Gastroesophageal sphincter (tissue), 4 donors: ENCODE data around the gene CCDC188. TPM values are rescaled to one million over a fixed set of nuclear protein-coding genes. Genes with fewer than 3 reads are reported as not detected.

Experiments used
- ATAC-seq: fragments of 150-250 bp; one replicate; pipeline ENCODE4 v1.9.1; 2016; ENCODE audit warnings: mild to moderate bottlenecking, moderate library complexity
- H3K27ac ChIP-seq, 4 donors: fragments of 200-600 bp; sonication (generic) in 3 of 4; 1 replicate in 3 of 4; 2 replicates in 1 of 4; pipeline ENCODE4 v1.5.1; 2016 to 2019
- H3K27me3 ChIP-seq: fragments of 200-600 bp; sonication (generic); one replicate; pipeline ENCODE4 v1.5.1; 2019
- H3K36me3 ChIP-seq, 2 donors: fragments of 200-600 bp; sonication (generic); one replicate each; pipeline ENCODE4 v1.5.1; 2019; ENCODE audit warnings: control low read depth in 1 of 2
- H3K4me1 ChIP-seq, 3 donors: fragments of 200-600 bp; sonication (generic); 1 replicate in 2 of 3; 2 replicates in 1 of 3; pipeline ENCODE4 v1.5.1; 2016 to 2019; ENCODE audit warnings: control low read depth in 2 of 3
- H3K4me3 ChIP-seq, 2 donors: fragments of 200-600 bp; sonication (generic); one replicate each; pipeline ENCODE4 v1.5.1; 2019; ENCODE audit warnings: mild to moderate bottlenecking in 1 of 2, moderate library complexity in 1 of 2
- H3K9me3 ChIP-seq, 3 donors: fragments of 200-600 bp; sonication (generic); one replicate each; pipeline ENCODE4 v1.5.1; 2017 to 2019; ENCODE audit warnings: control low read depth in 2 of 3
- EP300 ChIP-seq: sonication (generic); formaldehyde crosslinking; IDR thresholded peaks from one replicate; pipeline ENCODE4 v1.6.1; 2017; ENCODE audit warnings: antibody characterized with exemption, mild to moderate bottlenecking
- POLR2A ChIP-seq, 2 donors: fragments of 450-650 bp; IDR thresholded peaks; one replicate each; pipeline ENCODE4 v1.6.1; 2017; ENCODE audit warnings: antibody characterized with exemption in 2 of 2, mild to moderate bottlenecking in 2 of 2, moderate library complexity in 1 of 2
- POLR2AphosphoS5 ChIP-seq: sonication (generic); formaldehyde crosslinking; IDR thresholded peaks from one replicate; pipeline ENCODE4 v1.6.1; 2017; ENCODE audit warnings: antibody characterized with exemption
- WGBS, 2 donors: methylation state at CpG; one replicate each; pipeline ENCODE4 v1.1.5; 2018; ENCODE audit warnings: low coverage in 1 of 2; 5-methylcytosine and 5-hydroxymethylcytosine counted together
- total RNA-seq, 4 donors: library from RNA; depleted of rRNA; stranded (reverse); fragments of >200 nt; gene quantifications; one replicate each; pipeline ENCODE4 v1.1.0, GENCODE V29; 2016
- TF ChIP-seq, protein P1 (sequence below), 4 experiments: fragments of 200-600 bp in 2 of 4; fragments of 450-650 bp in 2 of 4; sonication (generic) in 1 of 4; IDR thresholded peaks; one replicate each; pipeline ENCODE4 v1.5.1; 2017 to 2019; ENCODE audit warnings: antibody characterized with exemption in 4 of 4, mild to moderate bottlenecking in 2 of 4, moderate library complexity in 2 of 4

Gene CCDC188
- total RNA-seq, 4 donors from 2014 or later, result not detected

DNA sequence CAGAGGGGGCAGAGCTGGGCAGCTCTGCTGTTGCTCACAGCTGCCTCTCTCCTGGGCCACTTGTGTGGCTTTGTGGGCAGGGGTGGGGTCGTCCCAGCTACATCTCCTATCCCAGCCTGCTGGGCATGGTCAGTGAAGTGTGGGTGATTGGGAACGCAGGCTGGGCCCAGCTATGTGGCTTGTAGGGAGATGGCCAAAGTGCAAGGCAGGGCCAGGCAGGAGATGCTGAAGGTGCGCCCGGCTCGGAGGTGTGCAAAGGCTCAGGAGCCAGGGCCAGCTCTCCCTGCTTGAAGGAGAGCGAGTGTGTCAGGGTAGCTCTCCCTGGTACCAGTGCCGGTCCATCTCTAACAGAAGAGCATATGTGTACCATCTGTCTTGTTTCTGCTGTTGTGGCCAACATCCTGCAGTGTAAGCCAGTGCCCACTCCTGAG lies 43.4 kb downstream of the CCDC188 start:
- Histone ChIP-seq H3K36me3 (peaks cover 0 to 98% of the 10 kb centered on the region in 2 donors), H3K9me3 (no peaks in the 10 kb centered on the region), H3K4me1 (no peaks in the 10 kb centered on the region), H3K4me3 (no peak overlapping the region), H3K27me3 (no peaks in the 10 kb centered on the region), H3K27ac (no peak overlapping the region)
- no peak for ATAC-seq
- WGBS, 2 donors, result no CpG with 5 or more reads among the region's 7 CpGs
- TF ChIP-seq POLR2AphosphoS5, result no peak
- TF ChIP-seq, protein P1, sequence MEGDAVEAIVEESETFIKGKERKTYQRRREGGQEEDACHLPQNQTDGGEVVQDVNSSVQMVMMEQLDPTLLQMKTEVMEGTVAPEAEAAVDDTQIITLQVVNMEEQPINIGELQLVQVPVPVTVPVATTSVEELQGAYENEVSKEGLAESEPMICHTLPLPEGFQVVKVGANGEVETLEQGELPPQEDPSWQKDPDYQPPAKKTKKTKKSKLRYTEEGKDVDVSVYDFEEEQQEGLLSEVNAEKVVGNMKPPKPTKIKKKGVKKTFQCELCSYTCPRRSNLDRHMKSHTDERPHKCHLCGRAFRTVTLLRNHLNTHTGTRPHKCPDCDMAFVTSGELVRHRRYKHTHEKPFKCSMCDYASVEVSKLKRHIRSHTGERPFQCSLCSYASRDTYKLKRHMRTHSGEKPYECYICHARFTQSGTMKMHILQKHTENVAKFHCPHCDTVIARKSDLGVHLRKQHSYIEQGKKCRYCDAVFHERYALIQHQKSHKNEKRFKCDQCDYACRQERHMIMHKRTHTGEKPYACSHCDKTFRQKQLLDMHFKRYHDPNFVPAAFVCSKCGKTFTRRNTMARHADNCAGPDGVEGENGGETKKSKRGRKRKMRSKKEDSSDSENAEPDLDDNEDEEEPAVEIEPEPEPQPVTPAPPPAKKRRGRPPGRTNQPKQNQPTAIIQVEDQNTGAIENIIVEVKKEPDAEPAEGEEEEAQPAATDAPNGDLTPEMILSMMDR (IDR thresholded peaks at IDR 0.05), result no peak
- no peak for TF ChIP-seq EP300
- no peak for TF ChIP-seq POLR2A (IDR thresholded peaks at IDR 0.05)

DNA sequence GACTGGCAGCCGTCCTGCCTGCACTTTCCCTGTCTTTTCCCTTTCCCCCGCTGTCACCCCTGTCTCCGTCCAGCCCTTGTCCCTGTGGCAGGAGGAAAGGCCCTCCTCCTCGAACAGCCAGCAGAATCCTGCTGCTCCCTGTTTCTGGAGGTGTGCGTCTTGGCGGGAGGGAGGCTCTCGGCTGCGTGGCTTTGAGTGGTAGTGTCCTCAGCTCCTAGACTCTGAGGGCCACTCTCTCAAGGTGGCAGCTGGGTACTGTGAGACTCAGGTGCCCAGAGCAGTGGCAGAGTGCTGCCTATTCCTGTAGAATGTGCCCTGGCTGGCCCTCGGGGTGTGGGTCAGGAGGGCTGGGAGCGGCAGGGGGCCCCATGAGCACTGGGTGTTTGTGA lies 44.0 kb downstream of the CCDC188 start:
- Histone ChIP-seq H3K4me3 (no peak overlapping the region), H3K27me3 (no peaks in the 10 kb centered on the region), H3K27ac (no peak overlapping the region), H3K4me1 (no peaks in the 10 kb centered on the region), H3K9me3 (no peaks in the 10 kb centered on the region), H3K36me3 (peaks cover 0 to 98% of the 10 kb centered on the region in 2 donors)
- no peak for ATAC-seq
- WGBS, 2 donors, result 86% methylated on average over 5 of the region's 10 CpGs; no CpG with 5 or more reads in 1 of the 2 donors
- TF ChIP-seq, protein P1 (IDR thresholded peaks at IDR 0.05), result no peak
- no peak for TF ChIP-seq EP300
- no peak for TF ChIP-seq POLR2AphosphoS5
- no peak for TF ChIP-seq POLR2A (IDR thresholded peaks at IDR 0.05)

DNA sequence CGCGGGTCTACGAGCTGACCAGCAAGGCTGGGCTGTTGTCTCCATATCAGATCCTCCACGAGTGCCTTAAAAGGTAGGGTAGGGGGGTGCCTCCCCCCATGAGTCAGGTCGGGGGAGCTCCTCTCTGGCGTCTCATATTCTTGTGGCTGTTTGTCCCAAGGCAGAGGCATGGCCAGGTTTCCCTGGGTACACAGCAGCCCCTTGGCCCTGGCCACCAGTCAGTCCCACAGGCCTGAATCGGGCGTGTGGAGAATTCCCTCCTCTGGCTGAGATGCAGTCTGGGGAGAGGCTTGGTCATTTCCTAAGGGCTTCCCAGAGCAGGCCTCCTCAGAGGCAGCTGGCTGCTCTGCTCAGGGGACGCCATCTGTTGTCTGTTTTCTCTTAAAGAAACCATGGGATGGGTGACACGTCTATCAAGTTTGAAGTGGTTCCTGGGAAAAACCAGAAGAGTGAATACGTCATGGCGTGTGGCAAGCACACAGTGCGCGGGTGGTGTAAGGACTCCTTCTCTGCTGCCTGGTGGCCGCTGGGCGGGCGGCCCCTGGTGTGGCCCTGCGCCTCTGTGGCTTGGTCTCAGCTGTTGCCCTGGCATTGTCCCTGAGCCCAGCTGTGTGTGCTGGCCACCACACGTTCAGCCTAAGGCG lies 44.5 kb downstream of the CCDC188 start:
- Histone ChIP-seq H3K4me1 (no peaks in the 10 kb centered on the region), H3K27ac (no peak overlapping the region), H3K9me3 (no peaks in the 10 kb centered on the region), H3K27me3 (no peaks in the 10 kb centered on the region), H3K4me3 (no peak overlapping the region), H3K36me3 (peaks cover 0 to 98% of the 10 kb centered on the region in 2 donors)
- no peak for ATAC-seq
- TF ChIP-seq POLR2AphosphoS5, result no peak
- TF ChIP-seq POLR2A (IDR thresholded peaks at IDR 0.05), result no peak
- TF ChIP-seq, protein P1 (IDR thresholded peaks at IDR 0.05), result no peak
- TF ChIP-seq EP300, result no peak
- WGBS, 2 donors, result 75% methylated on average over 5 of the region's 20 CpGs; no CpG with 5 or more reads in 1 of the 2 donors

DNA sequence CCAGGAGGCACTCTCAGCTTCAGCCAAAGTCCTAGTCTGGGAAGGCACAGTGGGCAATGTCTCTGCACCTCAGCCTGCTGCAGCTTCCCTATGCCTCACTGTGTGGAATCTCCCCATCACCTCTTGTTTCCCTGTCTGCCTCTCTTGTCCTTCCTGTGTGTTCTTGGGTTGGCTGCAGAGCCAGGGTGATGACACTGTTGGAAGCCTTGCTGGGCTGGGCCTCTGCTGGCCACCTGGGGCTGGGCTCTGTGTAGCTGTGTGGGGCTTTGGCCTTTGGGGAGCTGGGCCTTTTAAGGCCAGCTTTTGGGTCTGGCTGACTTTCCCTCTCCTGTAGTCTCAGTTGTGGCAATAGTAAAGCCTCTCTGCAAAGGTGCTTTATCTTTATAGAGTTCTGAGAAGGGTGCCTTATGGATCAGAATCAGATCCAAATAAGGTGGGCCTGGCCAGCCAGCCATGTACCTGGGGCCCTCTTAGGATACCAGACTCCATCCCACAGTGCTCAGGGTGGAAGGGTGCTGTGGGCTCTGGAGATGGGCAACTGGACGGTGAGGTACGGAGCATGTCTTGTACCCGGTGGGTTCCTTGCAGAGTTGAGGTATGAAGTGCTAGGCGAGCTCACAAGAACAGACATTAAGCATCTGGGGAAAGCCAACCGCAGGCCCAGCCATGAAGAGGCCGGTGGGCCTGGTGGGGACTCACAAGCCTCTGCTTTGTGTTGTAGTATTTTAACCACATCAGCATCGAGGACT lies 45.2 kb downstream of the CCDC188 start:
- Histone ChIP-seq H3K4me1 (no peaks in the 10 kb centered on the region), H3K9me3 (no peaks in the 10 kb centered on the region), H3K4me3 (no peak overlapping the region), H3K27ac (no peak overlapping the region), H3K27me3 (no peaks in the 10 kb centered on the region), H3K36me3 (peaks cover 0 to 98% of the 10 kb centered on the region in 2 donors)
- no peak for ATAC-seq
- TF ChIP-seq EP300 (no peak), POLR2A (IDR thresholded peaks at IDR 0.05) (no peak), POLR2AphosphoS5 (no peak)
- TF ChIP-seq, protein P1 (IDR thresholded peaks at IDR 0.05), result no peak
- WGBS, 2 donors, result 90% methylated on average over 3 of the region's 7 CpGs; no CpG with 5 or more reads in 1 of the 2 donors
